GM13976 (cell line): Measurements from ENCODE around the gene PAIP1.
"Not testable (repeated sequence)": the region's sequence is repeated elsewhere in the genome, so short reads cannot be mapped to it uniquely, and the experiment has no call there.

Experiments used
- DNase-seq: peaks from one replicate; pipeline ENCODE4 v3.0.0; 2012; ENCODE audit warnings: low spot score
- CTCF ChIP-seq: IDR thresholded peaks from 2 replicates; pipeline ENCODE4 v1.5.1; 2012; ENCODE audit warnings: borderline replicate concordance, mild to moderate bottlenecking; ENCODE audit not compliant: insufficient read depth; ENCODE audit errors: extremely low read depth, missing control alignments, control extremely low read depth
- in situ Hi-C: fragments of 300-500 bp; cut with MboI; formaldehyde crosslinking; loops from one replicate; pipeline ENCODE4 v1.12.0; 2022; ENCODE audit warnings: low sequenced_read_pairs, mixed read lengths, inconsistent platforms; ENCODE audit not compliant: unreplicated experiment

PAIP1 gene

GRCh38 chr5:43551731-43552130, 5.1 kb downstream of the PAIP1 start:
- in situ Hi-C loops = no loop called here
- no peak for DNase-seq
- TF ChIP-seq CTCF = no peak

- in situ Hi-C loops, DNase-seq: not testable (repeated sequence)
These were observed 7.6 kb downstream of the PAIP1 start for GRCh38 chr5:43549272-43549671.

GRCh38 chr5:43548358-43548757, 8.5 kb downstream of the PAIP1 start:
- DNase-seq = no peak
- in situ Hi-C loops = no loop called here
- TF ChIP-seq CTCF = no peak

- TF ChIP-seq CTCF = no peak
- in situ Hi-C loops = no loop called here
- no peak for DNase-seq
These were observed 9.3 kb downstream of the PAIP1 start for GRCh38 chr5:43547532-43547931.

- DNase-seq = no peak
- no peak for TF ChIP-seq CTCF
- in situ Hi-C loops = no loop called here
These were observed 13.4 kb downstream of the PAIP1 start for GRCh38 chr5:43543434-43543833.

GRCh38 chr5:43540746-43541145, 16.1 kb downstream of the PAIP1 start:
- TF ChIP-seq CTCF = no peak
- DNase-seq = no peak
- in situ Hi-C loops = no loop called here

GRCh38 chr5:43536972-43537371, 19.9 kb downstream of the PAIP1 start:
- in situ Hi-C loops = no loop called here
- no peak for TF ChIP-seq CTCF
- no peak for DNase-seq
